ENCODE results near the gene TGFBR1.

DNA sequence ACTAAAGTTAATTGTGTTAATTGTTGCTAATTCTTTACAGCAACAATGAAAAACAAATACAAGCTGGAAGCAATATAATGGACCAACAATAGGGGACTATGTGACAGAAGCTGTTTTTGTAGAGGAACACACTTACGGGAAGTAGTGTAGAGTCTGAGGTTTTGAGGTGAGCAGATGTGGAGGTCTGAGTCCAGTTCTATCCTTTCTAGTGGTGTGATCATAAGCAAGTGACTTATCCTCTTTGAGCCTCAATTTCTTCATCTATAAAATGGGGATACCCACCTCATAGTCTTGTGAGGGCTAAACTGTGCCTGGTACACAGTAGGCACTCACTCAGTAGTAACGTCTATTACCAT, 88.5 kb downstream of the TGFBR1 start:
- TF ChIP-seq EZH2phosphoT487 (IDR thresholded peaks at IDR 0.05; ENCODE audit: low read depth, severe bottlenecking, unreplicated experiment): no peak
- no peak for TF ChIP-seq CTCF (IDR thresholded peaks at IDR 0.05; ENCODE audit: poor library complexity)
